NB4 (cell line): ENCODE measurements around the gene MYZAP.

Experiments
- DNase-seq: peaks from one replicate; pipeline ENCODE4 v3.0.0; 2010; ENCODE audit warnings: low read depth
- H3K4me3 ChIP-seq: one replicate; pipeline ENCODE4 v1.5.1; 2011; ENCODE audit warnings: mild to moderate bottlenecking, low read depth, low read length, moderate library complexity
- MYC ChIP-seq: IDR thresholded peaks from 2 replicates; pipeline ENCODE4 v1.6.1; 2011; ENCODE audit warnings: low read depth, low read length
- POLR2A ChIP-seq: IDR thresholded peaks from 2 replicates; pipeline ENCODE4 v1.6.1; 2011; ENCODE audit warnings: mild to moderate bottlenecking; ENCODE audit not compliant: insufficient read length; ENCODE audit errors: extremely low read depth
- TF ChIP-seq, protein P1 (sequence below): IDR thresholded peaks from one replicate; pipeline ENCODE4 v1.5.1; 2012; ENCODE audit warnings: low read depth, low read length
- TF ChIP-seq, protein P2 (sequence below): IDR thresholded peaks from 2 replicates; pipeline ENCODE4 v1.6.1; 2011; ENCODE audit warnings: low read depth, low read length

Gene MYZAP

DNA sequence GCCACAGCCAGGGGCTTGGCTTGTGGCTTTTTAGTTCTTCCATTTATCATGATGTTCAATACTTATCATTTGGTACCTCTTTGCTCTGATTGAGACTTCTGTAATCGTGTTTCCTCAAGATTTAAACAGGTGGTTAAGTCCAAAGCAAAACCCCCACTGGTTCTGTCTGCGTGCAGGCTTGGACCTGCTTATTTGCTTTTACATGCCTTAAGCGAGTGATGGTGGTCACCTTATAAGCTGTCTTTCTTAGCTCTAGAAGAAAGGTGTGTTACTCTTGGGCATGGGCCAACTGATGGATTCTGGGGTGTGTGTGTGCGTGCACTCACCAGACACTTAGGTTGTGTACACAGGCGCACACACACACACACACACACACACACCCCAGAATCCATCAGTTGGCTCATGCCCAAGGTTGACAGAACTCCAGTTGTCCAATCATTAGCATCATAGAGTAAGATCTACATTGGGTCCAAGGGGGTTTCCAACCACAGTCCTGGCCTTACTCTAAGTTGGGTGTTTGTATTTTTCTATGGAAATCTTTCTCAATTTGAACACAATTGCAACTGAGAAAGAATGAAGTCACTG is 1.2 kb downstream of the MYZAP start:
- no peak overlapping the region for H3K4me3 ChIP-seq
- no peak for DNase-seq
- TF ChIP-seq, protein P1, sequence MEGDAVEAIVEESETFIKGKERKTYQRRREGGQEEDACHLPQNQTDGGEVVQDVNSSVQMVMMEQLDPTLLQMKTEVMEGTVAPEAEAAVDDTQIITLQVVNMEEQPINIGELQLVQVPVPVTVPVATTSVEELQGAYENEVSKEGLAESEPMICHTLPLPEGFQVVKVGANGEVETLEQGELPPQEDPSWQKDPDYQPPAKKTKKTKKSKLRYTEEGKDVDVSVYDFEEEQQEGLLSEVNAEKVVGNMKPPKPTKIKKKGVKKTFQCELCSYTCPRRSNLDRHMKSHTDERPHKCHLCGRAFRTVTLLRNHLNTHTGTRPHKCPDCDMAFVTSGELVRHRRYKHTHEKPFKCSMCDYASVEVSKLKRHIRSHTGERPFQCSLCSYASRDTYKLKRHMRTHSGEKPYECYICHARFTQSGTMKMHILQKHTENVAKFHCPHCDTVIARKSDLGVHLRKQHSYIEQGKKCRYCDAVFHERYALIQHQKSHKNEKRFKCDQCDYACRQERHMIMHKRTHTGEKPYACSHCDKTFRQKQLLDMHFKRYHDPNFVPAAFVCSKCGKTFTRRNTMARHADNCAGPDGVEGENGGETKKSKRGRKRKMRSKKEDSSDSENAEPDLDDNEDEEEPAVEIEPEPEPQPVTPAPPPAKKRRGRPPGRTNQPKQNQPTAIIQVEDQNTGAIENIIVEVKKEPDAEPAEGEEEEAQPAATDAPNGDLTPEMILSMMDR = no peak
- TF ChIP-seq MYC (no peak), POLR2A (no peak)
- TF ChIP-seq, protein P2, sequence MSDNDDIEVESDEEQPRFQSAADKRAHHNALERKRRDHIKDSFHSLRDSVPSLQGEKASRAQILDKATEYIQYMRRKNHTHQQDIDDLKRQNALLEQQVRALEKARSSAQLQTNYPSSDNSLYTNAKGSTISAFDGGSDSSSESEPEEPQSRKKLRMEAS = no peak

DNA sequence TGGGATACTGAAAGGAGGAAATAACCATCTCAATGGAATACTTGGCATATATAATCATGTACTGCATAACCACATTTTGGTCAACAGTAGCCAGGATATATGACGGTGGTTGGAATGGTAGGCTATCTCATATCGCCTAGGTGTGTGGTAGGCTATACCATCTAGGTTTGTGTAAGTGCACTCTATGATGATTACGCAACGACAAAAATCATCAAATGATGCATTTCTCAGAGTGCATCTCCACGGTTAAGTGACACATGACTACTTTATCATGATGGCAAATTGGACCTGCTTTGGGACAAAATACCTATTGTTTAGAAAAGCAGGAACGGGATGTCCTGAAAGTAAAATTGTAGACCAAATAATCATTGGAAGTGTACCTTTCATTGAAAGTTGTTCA is 2.8 kb downstream of the MYZAP start:
- TF ChIP-seq MYC = no peak
- TF ChIP-seq, protein P2 = no peak

DNA sequence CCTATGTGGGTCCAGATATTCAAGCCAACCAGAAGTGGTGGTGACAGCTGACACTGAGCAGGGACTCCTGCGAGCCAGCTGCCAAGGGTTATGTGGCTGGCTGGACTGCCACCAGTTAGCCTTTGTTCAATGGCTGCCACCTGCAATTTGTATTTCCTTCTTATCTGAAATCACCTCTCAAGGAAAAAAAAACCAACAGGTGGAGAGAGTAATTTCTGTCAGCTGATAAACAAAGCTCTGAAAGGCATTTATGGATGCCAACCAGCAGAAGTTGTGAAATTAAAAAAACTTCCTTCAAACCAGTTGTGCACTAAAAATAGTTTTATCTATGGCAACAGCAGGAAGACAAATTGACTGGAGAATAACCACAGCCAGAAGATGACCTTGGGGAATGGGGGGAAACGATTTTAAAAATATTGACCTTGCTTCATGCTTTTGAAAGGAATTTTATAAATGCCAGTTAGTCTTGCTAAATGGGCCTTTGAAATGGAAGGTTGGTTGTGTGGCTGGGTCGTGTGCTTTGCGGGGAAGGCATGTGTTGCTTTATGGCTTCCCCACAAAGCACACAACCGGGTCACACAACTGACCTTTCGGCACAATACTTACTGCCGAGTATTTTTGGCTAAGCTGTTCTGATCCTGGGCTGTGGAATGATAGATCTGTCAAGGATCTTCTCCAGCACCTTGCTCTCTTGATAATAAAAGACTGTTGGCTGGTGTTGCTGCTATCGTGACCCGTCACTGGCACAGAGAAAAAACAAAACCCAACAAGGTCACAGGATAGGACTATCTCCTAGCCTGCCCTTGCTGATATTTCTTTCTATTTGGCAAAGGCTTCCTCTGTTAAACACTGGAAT is 3.5 kb downstream of the MYZAP start:
- no peak overlapping the region for H3K4me3 ChIP-seq
- TF ChIP-seq, protein P2 = no peak
- TF ChIP-seq, protein P1 = no peak
- TF ChIP-seq POLR2A = no peak
- no peak for TF ChIP-seq MYC
- no peak for DNase-seq

More for the DNA sequence above, 2.8 kb downstream of the MYZAP start:
- H3K4me3 ChIP-seq = no peak overlapping the region
- no peak for DNase-seq

DNA sequence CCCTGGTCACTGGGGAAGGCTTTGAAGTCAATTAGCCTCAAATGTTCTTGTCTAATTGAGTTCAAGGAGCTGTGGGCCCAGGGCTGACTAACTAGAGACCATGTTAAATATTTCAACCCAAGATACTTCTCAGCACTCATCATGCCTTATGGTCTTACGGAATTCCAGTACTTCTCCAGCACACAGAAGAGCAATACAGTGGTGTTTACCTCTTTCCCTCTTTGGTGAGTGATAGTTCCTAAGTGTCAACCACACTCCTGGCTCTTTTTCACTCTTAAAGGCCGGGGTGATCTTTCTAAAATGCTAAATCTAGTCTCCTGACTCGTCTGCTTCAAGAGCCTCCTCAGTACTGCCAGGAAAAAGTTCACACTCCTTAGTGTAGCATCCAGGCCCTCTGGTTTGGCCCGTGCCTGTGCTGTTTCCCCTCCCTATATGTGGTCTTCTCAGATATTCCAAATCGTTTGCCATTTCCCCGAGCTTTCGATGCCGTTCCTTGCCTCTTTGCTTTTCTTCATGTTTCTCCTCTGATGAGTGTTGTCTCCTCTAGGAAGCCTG is 4.7 kb downstream of the MYZAP start:
- no peak for DNase-seq
- TF ChIP-seq, protein P2 = no peak
- TF ChIP-seq, protein P1 = no peak
- TF ChIP-seq POLR2A (no peak), MYC (no peak)

DNA sequence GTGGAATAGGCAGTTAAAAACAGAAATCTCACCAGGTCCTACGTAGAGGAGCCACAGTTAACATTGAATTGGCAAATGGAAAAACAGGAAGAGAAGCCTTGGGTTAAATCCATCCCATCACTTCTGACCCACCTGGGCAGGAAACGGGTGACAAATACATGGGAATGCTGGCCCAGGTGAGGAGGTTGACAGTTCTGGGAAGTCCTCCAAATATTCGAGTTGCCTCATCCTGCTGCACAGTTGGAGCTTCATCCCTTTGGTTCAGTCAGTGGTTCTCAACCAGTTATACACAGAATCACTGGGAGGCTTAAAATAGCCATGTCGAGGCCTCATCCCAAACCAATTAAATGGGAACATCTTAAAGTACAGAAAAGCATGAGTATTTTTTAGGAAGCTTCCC is 5.3 kb downstream of the MYZAP start:
- TF ChIP-seq POLR2A = no peak
- TF ChIP-seq, protein P1 = no peak
- no peak for TF ChIP-seq MYC
- TF ChIP-seq, protein P2 = no peak
- no peak for DNase-seq
- no peak overlapping the region for H3K4me3 ChIP-seq

More for the DNA sequence above, 4.7 kb downstream of the MYZAP start:
- H3K4me3 ChIP-seq = no peak overlapping the region

DNA sequence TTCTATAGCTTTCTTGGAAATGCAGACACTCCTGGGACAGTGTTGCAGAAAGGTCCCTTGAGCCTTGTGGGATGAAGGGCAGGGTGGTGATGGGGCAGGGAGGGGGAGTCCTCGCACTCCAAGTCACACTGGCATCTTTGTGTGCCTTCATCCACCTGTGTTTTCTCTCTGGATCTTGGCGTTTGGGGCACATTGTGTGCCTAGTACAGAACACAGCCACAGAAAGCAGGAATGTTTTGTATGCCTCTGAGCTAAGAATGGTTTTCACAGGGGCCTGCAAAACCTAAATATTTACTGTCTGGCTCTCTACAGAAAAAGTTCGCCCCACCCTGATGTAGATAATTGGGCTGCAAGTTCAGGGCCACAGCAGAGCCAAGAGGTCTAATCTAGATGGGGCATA is 5.7 kb downstream of the MYZAP start:
- TF ChIP-seq MYC (no peak), POLR2A (no peak)
- TF ChIP-seq, protein P2 = no peak
- TF ChIP-seq, protein P1 = no peak
- no peak overlapping the region for H3K4me3 ChIP-seq
- DNase-seq = no peak
